Activated B cell treated with CpG ODN at 0.5 μM for 24 hours (primary cell): ENCODE measurements around the gene RPIA. TPM values are rescaled to one million over a fixed set of nuclear protein-coding genes. Genes with fewer than 3 reads are reported as not detected.
A peak's percentile ranks its signal among the peaks of the same experiment; 100 is the strongest.
"Not testable (repeated sequence)": the region's sequence is repeated elsewhere in the genome, so short reads cannot be mapped to it uniquely, and the experiment has no call there.

ENCODE experiments used
- ATAC-seq: fragments of 200-7000 bp; cut with Tn5 transposase; one replicate; pipeline ENCODE4 v1.10.0; 2021; ENCODE audit warnings: low read depth, mild to moderate bottlenecking, moderate library complexity
- CTCF ChIA-PET: fragments of 350-600 bp; sonication (Branson Sonifier 250); formaldehyde crosslinking; loops from one replicate; lab custom pipeline; 2021; ENCODE audit warnings: antibody characterized with exemption; lab: Charles Lee
- POLR2A ChIA-PET: fragments of 350-600 bp; sonication (Branson Sonifier 250); formaldehyde crosslinking; loops from one replicate; lab custom pipeline; 2021; ENCODE audit warnings: antibody characterized with exemption; lab: Charles Lee
- DNase-seq: peaks from one replicate; pipeline ENCODE4 v3.0.0; 2022
- H3K27ac Mint-ChIP-seq: one replicate; pipeline ENCODE4 v1.8.0; 2020; ENCODE audit warnings: mixed read lengths
- H3K27me3 Mint-ChIP-seq: one replicate; pipeline ENCODE4 v1.8.0; 2021; ENCODE audit warnings: mixed read lengths
- H3K36me3 Mint-ChIP-seq: one replicate; pipeline ENCODE4 v1.8.0; 2021; ENCODE audit warnings: low read depth, mixed read lengths
- H3K4me1 Mint-ChIP-seq: one replicate; pipeline ENCODE4 v1.8.0; 2021; ENCODE audit warnings: mixed read lengths
- H3K4me3 Mint-ChIP-seq: one replicate; pipeline ENCODE4 v1.8.0; 2020; ENCODE audit warnings: mild to moderate bottlenecking, mixed read lengths
- H3K9me3 Mint-ChIP-seq: one replicate; pipeline ENCODE4 v1.8.0; 2020; ENCODE audit warnings: mixed read lengths
- CTCF ChIP-seq: fragments of 200-600 bp; IDR thresholded peaks from one replicate; pipeline ENCODE4 v1.8.0; 2022; ENCODE audit warnings: antibody characterized with exemption, mild to moderate bottlenecking
- intact Hi-C: fragments of 100-400 bp; cut with micrococcal nuclease; formaldehyde crosslinking; loops from one replicate; pipeline ENCODE4 v1.15.1; 2024
- total RNA-seq: library from RNA; stranded (reverse); gene quantifications from 2 replicates; pipeline ENCODE4 v1.2.3, GENCODE V29; 2022

RPIA gene
- total RNA-seq, 1 donor from 2014 or later: 35.9 TPM

GRCh38 chr2:88764141-88764849, 72.8 kb downstream of the RPIA start:
- Mint-ChIP-seq H3K4me1 (peaks cover 9% of the 10 kb centered on the region), H3K9me3 (no peaks in the 10 kb centered on the region), H3K4me3 (no peak overlapping the region), H3K27ac (no peak overlapping the region), H3K36me3 (no peaks in the 10 kb centered on the region), H3K27me3 (peaks cover 5% of the 10 kb centered on the region)
- ATAC-seq: no peak
- no peak for TF ChIP-seq CTCF
- CTCF ChIA-PET: no interaction called here
- no peak for DNase-seq
- POLR2A ChIA-PET: interaction anchor here (1.1 kb wide), 1 partner anchor 10 kb away, joined by 5 read pairs; no protein-coding TSS in a partner anchor
- intact Hi-C loops: no loop called here

GRCh38 chr2:88764850-88765153, 73.3 kb downstream of the RPIA start:
- POLR2A ChIA-PET: interaction anchor here (1.1 to 1.3 kb wide), 2 partner anchors 11 to 95 kb away, joined by 3 to 5 read pairs; no protein-coding TSS in a partner anchor
- TF ChIP-seq CTCF: no peak
- no peak overlapping the region for H3K27ac Mint-ChIP-seq
- peak overlapping the region; percentile 56 for H3K4me3 Mint-ChIP-seq
- peaks cover 5% of the 10 kb centered on the region for H3K27me3 Mint-ChIP-seq
- no peaks in the 10 kb centered on the region for H3K9me3 Mint-ChIP-seq
- no peaks in the 10 kb centered on the region for H3K36me3 Mint-ChIP-seq
- DNase-seq (no peak), ATAC-seq (no peak)
- intact Hi-C loops: no loop called here
- H3K4me1 Mint-ChIP-seq: peaks cover 9% of the 10 kb centered on the region
- CTCF ChIA-PET: no interaction called here

- POLR2A ChIA-PET: interaction anchor here (1.0 to 1.3 kb wide), 3 partner anchors 11 to 95 kb away, joined by 3 to 7 read pairs (median 5); no protein-coding TSS in a partner anchor
Observed at GRCh38 chr2:88765154-88765888, 73.8 kb downstream of the RPIA start.

GRCh38 chr2:88765889-88766481, 74.5 kb downstream of the RPIA start:
- DNase-seq, H3K36me3 Mint-ChIP-seq, H3K27me3 Mint-ChIP-seq, H3K4me1 Mint-ChIP-seq, CTCF ChIA-PET, intact Hi-C loops, H3K9me3 Mint-ChIP-seq: not testable (repeated sequence)
- POLR2A ChIA-PET: interaction anchor here (1.0 to 1.3 kb wide), 2 partner anchors 11 to 94 kb away, joined by 3 to 7 read pairs; no protein-coding TSS in a partner anchor
- peak; percentile 16 for ATAC-seq
- peak overlapping the region; percentile 35 for H3K27ac Mint-ChIP-seq
- H3K4me3 Mint-ChIP-seq: peak overlapping the region; percentile 76

More at GRCh38 chr2:88765154-88765888, 73.8 kb downstream of the RPIA start:
- TF ChIP-seq CTCF: no peak
- DNase-seq (peak; percentile 46), ATAC-seq (peak; percentile 86)
- peaks cover 9% of the 10 kb centered on the region for H3K4me1 Mint-ChIP-seq
- no peaks in the 10 kb centered on the region for H3K9me3 Mint-ChIP-seq
- no peaks in the 10 kb centered on the region for H3K36me3 Mint-ChIP-seq
- H3K27ac Mint-ChIP-seq: peak overlapping the region; percentile 35
- H3K27me3 Mint-ChIP-seq: peaks cover 8% of the 10 kb centered on the region
- intact Hi-C loops: no loop called here
- CTCF ChIA-PET: no interaction called here
- H3K4me3 Mint-ChIP-seq: peak overlapping the region; percentile 76

- peaks cover 8% of the 10 kb centered on the region for H3K27me3 Mint-ChIP-seq
- POLR2A ChIA-PET: no interaction called here
- no peaks in the 10 kb centered on the region for H3K36me3 Mint-ChIP-seq
- peaks cover 5% of the 10 kb centered on the region for H3K4me1 Mint-ChIP-seq
- ATAC-seq (no peak), DNase-seq (no peak)
- intact Hi-C loops: no loop called here
- peaks cover 2% of the 10 kb centered on the region for H3K9me3 Mint-ChIP-seq
- H3K27ac Mint-ChIP-seq: no peak overlapping the region
- no peak for TF ChIP-seq CTCF
- CTCF ChIA-PET: no interaction called here
- H3K4me3 Mint-ChIP-seq: no peak overlapping the region
Observed at GRCh38 chr2:88770016-88770415, 78.5 kb downstream of the RPIA start.

GRCh38 chr2:88773233-88774028, 82.0 kb downstream of the RPIA start:
- POLR2A ChIA-PET, H3K4me3 Mint-ChIP-seq, H3K4me1 Mint-ChIP-seq, H3K27me3 Mint-ChIP-seq, CTCF ChIA-PET, DNase-seq, H3K27ac Mint-ChIP-seq, ATAC-seq, H3K36me3 Mint-ChIP-seq, intact Hi-C loops: not testable (repeated sequence)
- peaks cover 12% of the 10 kb centered on the region for H3K9me3 Mint-ChIP-seq

GRCh38 chr2:88789213-88789612, 97.7 kb downstream of the RPIA start:
- ATAC-seq, CTCF ChIA-PET, H3K9me3 Mint-ChIP-seq, H3K4me3 Mint-ChIP-seq, H3K4me1 Mint-ChIP-seq, H3K27ac Mint-ChIP-seq, POLR2A ChIA-PET, intact Hi-C loops, H3K27me3 Mint-ChIP-seq, DNase-seq, H3K36me3 Mint-ChIP-seq: not testable (repeated sequence)
